GM19239 (cell line): ENCODE data around the gene MID2.
"Not testable (repeated sequence)": the region's sequence is repeated elsewhere in the genome, so short reads cannot be mapped to it uniquely, and the experiment has no call there.

Source experiments
- DNase-seq: peaks from one replicate; pipeline ENCODE4 v3.0.0; 2011; ENCODE audit warnings: low spot score; ENCODE audit not compliant: insufficient read length
- FAIRE-seq: peaks from 2 replicates; lab custom pipeline; 2011; peaks lifted over from hg19 to GRCh38; lab: Jason Lieb, UNC

The MID2 gene, protein sequence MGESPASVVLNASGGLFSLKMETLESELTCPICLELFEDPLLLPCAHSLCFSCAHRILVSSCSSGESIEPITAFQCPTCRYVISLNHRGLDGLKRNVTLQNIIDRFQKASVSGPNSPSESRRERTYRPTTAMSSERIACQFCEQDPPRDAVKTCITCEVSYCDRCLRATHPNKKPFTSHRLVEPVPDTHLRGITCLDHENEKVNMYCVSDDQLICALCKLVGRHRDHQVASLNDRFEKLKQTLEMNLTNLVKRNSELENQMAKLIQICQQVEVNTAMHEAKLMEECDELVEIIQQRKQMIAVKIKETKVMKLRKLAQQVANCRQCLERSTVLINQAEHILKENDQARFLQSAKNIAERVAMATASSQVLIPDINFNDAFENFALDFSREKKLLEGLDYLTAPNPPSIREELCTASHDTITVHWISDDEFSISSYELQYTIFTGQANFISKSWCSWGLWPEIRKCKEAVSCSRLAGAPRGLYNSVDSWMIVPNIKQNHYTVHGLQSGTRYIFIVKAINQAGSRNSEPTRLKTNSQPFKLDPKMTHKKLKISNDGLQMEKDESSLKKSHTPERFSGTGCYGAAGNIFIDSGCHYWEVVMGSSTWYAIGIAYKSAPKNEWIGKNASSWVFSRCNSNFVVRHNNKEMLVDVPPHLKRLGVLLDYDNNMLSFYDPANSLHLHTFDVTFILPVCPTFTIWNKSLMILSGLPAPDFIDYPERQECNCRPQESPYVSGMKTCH

DNA sequence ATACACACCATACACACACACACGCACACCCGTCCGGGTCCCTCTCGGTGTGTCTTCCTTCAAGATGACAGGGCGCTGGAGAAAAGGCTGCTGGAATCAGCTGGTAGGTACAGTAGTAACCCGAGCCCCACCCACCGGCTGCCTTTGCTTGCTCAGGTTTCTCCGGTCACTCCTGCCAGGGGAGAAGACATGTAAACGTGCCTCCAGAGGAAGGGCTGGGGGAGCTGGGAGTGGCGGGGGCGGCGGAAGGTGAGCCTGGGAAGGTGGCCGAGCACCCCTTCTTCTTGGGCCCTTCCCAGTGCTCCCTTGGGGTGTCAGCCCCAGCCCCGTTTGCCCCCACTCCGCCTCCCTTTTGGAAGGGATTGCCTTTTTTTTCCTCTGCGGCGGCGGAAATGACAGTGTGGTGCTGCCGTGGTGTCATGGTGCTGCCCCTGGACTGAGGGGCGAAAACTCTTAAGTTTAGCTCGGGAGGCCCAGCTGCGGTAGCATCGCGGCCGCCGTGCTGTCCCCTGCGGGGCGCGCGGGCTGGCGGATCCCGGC is at the start of gene MID2:
MID2 (plus strand) TSS at position 169 of the 540 bp plus-strand sequence. CDS start 561 bp downstream, outside the sequence.
- no peak for FAIRE-seq
- DNase-seq: peak; percentile 6

DNA sequence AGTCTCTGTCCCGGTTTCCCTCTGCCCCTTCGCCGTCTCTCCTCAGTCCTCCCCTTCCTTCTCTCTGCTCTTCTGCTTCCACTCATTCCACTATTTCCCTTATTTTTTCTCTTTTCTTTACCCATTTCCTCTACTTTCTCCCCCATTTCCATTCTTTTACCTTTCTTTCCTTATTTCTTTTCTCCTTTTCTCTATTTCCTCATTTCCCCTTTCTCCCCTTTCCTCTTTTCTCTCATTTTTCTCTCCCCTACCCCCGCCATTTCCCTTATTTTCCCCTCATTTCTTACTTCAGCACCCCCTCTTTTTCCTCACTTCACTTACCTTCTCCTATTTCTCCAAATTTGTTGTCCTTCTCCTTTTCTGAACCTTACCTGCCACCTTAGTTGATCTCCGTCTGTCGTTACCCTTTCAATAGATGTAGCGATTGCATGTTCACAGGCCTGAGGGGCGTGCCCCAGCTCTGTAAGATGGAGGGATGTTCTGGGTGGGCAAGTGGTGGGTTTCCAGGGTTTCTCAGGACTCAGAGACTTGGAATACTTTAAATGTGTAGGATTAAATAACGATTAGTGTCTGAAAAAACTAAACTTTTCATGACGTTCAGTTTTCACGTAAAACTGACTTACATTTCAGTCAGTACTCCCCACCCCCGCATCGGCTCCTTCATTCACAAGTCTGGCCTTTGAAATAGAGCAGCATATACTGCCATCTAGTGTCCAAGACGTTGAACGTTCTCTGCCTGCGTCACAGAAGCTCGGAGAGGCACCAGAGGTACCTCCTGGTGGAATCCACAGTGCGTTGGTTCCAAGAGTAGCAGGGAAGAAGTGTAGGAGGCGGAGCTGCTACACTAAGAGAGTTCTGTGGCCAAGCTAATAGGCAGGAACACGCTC is 48.8 kb upstream of the MID2 start:
- peak; percentile 43 for DNase-seq
- peak; percentile 100 for FAIRE-seq

DNA sequence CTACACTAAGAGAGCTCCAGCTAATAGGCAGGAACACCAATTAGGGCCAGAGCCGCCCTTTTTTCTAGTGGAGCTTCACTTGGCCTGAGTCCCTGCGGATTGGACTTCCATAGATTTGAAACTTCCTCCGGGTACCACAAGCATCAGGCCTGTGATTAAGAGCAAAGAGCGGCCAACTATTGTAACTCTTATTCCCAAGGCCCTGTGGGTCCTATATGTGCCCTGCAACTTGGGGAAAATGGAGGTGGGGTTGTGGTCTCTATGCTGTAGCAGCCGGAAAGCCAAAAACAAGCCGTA is 48.2 kb upstream of the MID2 start, which contains the start of gene NCBP2L:
NCBP2L (plus strand) TSS at position 198 of the 297 bp plus-strand sequence. CDS start 16,488 bp downstream, outside the sequence.
- FAIRE-seq: no peak
- DNase-seq: no peak

DNA sequence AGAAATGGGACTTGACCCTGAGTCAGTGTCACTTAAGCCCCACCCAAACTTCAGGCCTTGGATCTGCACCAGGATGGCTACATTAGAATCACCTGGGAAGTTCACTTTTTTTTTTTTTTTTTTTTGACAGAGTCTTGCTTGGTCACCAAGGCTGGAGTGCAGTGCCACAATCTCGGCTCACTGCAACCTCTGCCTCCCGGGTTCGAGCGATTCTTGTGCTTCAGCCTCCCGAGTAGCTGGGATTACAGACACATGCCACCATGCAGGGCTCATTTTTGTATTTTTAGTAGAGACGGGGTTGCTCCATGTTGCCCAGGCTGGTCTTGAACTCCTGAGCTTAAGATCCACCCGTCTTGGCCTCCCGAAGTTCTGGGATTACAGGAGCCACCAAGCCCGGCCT is 45.1 kb upstream of the MID2 start:
- FAIRE-seq (no peak), DNase-seq (no peak)

DNA sequence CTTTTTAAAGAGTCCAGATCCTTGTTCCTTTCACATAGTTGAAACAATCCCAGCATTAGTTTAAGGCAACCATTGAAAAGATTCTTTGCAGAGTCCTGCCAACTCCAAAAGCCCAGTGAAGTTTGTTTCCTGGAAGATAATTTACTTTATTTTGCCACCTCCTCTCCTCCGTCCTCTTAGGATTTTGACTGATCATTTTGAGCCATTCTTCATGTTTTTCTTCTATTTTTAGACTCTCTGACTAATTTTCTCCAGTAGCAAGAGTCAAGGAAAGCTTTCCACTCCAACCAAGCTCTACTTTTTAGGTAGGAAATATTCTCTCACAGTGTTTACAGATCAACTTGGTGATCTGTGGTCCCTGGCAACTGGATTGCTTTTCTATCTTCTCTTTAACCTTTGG is 37.8 kb upstream of the MID2 start:
- DNase-seq: no peak
- FAIRE-seq: no peak

DNA sequence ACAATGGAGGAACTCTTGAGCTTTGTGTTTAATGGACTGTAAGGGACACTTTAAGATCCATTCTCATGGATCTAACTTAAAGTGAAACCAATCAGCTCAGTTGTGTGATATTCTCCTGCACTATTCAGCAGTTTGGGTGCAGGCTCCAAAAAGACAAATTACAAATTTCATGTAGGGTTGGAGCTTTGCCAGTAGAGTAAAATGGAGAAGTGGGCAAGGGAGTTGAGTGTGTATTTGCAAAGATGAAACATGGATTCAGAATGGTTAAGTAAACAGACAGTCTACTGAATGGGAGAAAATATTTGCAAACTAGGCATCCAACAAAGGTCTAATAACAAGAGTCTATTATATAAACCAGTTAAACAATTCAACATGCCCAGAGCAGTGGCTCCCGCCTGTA is 21.2 kb upstream of the MID2 start:
- FAIRE-seq: no peak
- no peak for DNase-seq

DNA sequence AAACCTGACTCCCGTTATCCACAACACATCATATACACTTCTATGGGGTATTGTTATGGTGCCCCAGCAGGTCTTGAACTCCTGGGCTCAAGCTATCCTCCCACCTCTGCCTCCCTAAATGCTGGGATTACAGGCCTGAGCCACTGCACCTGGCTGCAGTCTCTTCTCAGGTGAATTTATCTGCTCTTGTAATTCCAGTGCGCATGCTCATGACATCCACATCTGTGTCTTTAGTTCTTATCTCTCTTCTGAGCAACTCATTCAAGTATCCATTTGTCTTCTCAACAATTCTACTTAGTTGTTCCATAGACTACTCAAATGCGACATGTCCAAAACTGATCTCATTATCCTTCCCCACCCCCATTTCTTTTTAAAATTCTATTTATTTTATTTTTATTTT is 20.5 kb upstream of the MID2 start:
- DNase-seq: no peak
- no peak for FAIRE-seq

DNA sequence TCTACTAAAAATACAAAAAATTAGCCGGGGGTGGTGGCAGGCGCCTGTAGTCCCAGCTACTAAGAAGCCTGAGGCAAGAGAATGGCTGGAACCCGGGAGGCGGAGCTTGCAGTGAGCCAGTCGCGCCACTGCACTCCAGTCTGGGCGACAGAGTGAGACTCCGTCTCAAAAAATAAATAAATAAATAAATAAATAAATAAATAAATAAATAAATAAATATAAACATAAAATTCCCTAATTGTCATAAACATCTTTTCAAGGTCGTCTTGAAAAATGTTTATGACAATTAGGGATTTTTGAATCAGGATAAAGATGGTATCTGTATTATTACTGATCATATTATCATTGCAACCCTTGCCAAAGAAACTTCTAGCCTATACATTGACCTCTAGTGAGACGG is 15.6 kb upstream of the MID2 start:
- not testable (repeated sequence) for FAIRE-seq, DNase-seq

DNA sequence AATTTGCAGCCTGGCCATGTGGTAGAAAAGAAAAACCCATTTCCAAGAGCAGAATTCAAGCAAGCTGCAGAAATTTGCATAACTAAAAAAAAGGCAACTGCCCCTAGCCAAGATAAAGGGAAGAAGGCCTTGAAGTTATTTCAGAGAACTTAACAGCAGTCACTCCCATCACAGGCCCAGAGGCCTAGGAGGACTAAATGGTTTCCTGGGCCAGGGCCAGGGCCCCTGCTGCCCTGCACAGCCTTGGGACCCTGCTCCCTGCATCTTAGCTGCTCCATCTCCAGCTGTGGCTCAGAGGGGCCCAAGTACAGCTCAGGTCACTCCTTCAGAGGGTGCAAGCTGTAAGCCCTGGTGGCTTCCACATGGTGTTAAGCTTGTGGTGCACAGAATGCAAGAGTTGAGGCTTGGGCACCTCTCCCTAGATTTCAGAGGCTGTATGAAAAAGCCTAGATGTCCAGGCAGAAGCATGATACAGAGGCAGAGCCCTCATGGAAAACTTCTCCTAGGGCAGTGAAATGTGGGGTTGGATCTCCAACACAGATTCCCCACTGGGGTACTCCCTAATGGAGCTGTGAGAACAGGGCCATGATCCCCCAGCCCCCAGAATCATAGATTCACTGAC is 6.7 kb upstream of the MID2 start:
- FAIRE-seq (no peak), DNase-seq (no peak)

DNA sequence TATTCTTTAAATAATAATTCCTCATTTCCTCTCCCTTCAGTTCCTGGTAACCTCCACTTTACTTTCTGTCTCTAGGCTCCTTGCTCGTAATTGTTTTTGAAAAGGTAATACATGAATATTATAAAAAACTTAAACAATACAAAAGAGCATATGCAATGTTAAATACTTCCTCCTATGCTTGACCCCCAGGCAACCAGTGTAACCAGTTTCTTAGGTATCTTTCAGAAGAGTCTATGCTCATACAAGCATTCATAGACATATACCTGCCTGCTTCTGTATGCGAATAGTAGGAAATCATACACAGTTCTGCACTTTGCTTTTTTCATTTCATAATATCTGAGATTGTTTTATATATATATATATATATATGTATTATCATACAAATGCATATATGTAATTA is 2.6 kb upstream of the MID2 start:
- DNase-seq: no peak
- no peak for FAIRE-seq

DNA sequence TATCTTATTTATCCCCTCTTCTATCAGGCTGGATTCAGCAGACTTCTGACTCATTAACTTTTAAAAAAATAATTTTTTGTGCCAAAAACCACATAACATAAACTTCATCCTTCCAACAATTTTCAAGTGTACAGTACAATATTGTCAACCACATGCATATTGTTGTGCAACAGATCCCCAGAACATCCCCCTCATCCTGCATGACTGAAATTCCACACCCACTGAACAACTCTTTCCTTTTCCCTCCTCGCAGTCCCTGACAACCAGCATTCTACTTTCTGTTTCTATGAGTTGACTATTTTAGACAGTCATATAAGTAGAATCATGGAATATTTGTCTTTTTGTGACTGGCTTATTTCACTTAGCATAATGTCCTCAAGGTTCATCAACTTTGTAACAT is 2.2 kb upstream of the MID2 start:
- DNase-seq: no peak
- no peak for FAIRE-seq

DNA sequence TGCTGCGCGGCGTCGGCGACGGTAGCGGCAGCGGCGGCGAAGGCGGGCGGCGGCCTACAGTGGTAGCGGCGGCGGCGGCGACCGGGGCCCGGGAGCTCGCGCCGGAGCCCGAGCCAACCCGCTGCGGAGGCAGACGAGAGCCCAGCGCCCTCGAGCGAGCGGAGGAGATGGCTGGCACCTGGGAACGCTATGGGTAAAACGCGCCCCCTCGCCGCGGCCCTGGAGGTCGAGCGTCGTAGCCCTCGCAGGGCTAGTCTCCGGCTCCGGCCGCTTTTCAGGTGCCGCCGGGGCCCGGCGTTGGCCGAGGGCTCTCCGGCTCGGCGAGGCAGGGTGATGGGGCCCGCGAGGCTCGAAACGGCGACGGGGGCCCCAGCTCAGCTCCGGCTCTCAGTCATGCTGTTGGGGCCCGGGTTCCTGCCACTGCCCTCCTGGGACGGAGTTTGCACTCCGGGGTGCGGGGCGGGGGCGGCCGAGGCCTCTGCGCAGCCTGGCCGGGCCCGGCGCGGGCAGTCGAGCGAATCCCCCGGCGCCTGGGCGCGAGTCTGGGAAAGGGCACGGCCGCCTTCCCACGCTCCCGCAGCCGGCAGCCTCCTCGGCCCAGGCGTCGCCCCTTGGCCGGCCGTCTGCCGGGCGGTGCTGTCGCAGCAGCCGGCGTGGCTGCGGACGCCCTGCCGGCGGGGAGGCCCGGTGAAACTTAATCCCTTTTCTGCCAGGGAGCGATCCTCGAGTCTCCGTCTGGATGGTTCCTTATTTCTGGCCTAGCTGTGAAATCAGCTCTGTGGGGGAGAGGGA is 768 bp downstream of the MID2 start:
- DNase-seq (peak; percentile 4), FAIRE-seq (no peak)

DNA sequence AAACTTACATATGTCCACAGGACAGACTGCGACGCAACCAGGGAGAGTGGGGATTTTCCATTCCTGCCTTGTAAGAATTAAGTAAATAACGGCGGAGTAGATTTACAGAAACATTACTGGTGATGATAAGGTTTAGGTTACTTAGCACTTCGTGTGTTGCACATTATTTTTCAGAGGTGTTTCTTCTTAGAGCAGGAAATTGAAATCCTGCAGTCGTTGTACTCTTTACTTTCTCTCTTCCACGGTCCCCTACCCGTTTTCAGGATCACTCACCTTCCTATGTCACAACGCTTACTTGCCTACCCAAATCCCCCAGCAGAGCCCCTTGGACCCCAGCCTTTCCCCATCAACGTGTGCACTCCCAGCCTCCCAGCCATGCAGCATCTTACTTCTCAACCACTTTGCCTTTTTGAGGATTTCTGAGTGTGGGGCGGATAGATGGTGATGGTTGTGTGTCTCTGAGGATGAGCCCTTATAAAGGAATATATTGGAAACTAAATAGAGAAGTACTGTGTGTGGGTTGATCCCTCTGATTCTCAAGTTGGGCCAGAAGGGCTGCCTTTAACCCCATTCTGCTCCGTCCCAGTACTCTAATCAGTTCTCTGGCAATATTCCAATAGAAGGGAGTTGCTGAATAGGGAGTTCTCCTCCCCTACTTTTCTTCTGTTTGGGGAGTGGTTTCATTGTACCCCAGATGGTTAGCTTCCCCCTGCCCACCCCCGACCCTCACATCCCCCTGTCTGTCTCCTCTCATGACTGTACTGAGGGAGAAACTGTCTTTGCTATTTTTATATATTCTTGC is 1.6 kb downstream of the MID2 start:
- no peak for FAIRE-seq
- no peak for DNase-seq

DNA sequence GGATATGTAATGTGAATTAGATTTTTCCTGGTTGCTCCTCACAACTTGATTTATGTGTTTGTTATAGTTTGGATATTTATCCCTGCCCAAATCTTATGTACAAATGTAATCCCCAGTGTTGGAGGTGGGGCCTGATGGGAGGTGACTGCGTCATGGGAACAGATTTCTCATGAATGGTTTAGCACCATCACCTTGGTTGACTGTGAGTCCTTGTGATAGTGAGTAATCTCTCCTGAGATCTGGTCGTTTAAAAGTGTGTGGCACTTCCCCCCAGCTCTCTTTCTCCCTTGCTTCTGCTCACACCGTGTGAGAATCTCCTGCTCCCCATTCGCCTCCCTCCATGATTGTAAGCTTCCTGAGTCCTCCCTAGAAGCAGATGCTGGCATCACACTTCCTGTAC is 2.2 kb downstream of the MID2 start:
- no peak for DNase-seq
- no peak for FAIRE-seq

DNA sequence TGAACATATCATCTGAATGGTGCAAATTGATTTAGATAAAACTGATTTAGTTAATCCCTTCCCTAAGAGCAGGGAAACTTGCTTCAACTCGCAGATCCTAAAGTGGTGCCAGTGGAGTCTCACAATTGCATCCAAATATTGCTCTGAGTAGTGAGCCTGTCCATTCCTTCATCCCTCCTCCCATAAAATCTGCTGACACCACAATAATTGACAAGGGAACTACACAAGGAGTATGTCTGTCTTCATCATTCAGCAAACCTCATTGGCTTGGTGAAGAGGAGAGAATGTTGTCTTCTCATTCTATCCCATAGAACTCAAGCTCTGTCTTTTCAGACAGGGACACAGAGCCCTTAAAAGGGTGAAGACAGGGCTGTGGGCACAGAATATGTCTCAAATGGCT is 4.2 kb downstream of the MID2 start:
- DNase-seq (no peak), FAIRE-seq (no peak)

DNA sequence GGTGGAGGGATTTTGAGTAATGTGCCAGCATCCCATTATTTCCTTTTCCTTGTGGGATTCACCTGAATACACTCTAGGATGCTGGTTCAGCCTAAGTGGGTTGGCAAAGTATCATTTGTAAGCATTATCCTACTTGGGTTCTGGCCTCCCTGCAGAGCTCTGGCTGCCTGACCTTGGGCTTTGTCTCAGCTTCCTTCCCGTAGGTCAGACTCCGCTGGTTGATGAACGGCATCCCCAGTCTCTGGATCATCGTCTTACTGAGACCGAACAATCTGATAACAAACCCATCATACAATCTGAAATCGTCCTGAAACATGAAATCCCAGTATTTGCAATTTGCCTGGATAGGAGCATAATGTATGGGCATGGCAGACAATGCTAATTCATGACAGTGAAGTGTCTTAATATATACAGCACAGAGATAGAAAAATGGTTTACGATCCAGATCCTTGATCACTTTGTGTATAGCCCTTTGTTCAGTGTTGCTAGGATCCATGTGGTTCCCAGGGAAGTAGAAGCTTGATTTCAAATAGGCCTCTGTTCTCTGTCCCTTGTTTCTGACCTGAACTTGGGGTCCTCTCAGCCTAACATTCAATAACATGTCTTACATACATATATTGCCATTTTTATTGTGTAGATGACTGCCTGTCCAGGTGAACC is 5.5 kb downstream of the MID2 start:
- FAIRE-seq: no peak
- DNase-seq: no peak

DNA sequence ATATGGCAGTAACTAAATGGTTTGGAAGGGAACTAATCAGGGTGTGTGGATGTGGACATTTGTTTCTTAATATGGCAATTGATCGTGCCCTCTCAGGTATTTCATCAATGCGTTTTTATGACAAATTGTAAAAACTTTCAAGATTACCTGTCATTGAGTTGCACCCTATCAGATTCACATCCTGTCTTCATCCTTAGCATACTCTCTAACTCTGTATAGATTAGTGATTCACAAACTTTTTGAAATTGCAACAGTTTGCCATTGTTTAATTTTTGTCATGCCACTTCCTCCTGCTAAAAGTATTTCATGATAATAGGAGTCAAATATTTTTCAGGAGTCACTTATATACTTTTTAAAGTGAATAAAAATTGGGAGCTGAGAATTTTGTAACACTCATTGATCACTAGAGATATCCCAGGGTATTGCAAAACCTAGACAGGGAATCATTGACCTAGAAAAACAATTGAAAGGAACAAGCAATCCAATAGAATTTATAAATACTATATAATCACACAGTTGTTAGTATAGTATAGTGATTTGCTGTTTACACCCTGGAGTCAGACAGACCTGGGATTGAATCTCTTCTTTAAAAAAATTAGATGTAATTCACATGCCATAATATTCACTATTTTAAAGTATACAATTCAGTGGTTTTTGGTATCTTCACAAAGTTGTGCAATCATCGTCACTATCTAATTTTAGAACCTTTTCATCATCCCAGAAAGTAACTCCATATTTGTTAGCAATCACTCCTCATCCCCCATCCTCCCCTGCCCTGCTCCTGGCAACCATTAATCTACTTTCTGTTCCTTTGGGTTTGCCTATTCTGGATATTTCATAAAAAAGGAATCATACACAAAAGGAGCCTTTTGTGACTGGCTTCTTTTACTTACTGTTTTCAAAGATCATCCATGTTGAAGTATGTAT is 8.9 kb downstream of the MID2 start:
- FAIRE-seq (peak; percentile 70), DNase-seq (no peak)
